ENCODE results near the gene EIF3F.

EIF3F gene

GRCh38 chr11:8023831-8024555 lies 36.9 kb downstream of the EIF3F start:
- DNase-seq, result no peak

- DNase-seq, result no peak
These were observed 38.0 kb downstream of the EIF3F start for GRCh38 chr11:8025123-8025522.

- no peak for DNase-seq
These were observed 38.7 kb downstream of the EIF3F start for GRCh38 chr11:8025816-8026215.

- DNase-seq, result no peak
These were observed 39.8 kb downstream of the EIF3F start for GRCh38 chr11:8026982-8027381.

- no peak for DNase-seq
These were observed 41.6 kb downstream of the EIF3F start for GRCh38 chr11:8028766-8029165.

GRCh38 chr11:8030526-8031247 lies 43.5 kb downstream of the EIF3F start:
- DNase-seq, result no peak

- no peak for DNase-seq
These were observed 44.3 kb downstream of the EIF3F start for GRCh38 chr11:8031248-8032115.

- no peak for DNase-seq
These were observed 45.0 kb downstream of the EIF3F start for GRCh38 chr11:8032122-8032521.

- DNase-seq, result no peak
These were observed 45.6 kb downstream of the EIF3F start for GRCh38 chr11:8032576-8033304.

- peak; percentile 69 for DNase-seq
These were observed 46.4 kb downstream of the EIF3F start for GRCh38 chr11:8033305-8034105.

- no peak for DNase-seq
These were observed 47.0 kb downstream of the EIF3F start for GRCh38 chr11:8034106-8034585.

- DNase-seq, result no peak
These were observed 47.6 kb downstream of the EIF3F start for GRCh38 chr11:8034604-8035190.

GRCh38 chr11:8035200-8035855 lies 48.2 kb downstream of the EIF3F start:
- no peak for DNase-seq

GRCh38 chr11:8036002-8036802 lies 49.1 kb downstream of the EIF3F start:
- DNase-seq, result no peak

GRCh38 chr11:8036986-8037385 lies 49.8 kb downstream of the EIF3F start:
- DNase-seq, result no peak

GRCh38 chr11:8038393-8038792 lies 51.3 kb downstream of the EIF3F start:
- DNase-seq, result peak; percentile 44

- no peak for DNase-seq
These were observed 51.8 kb downstream of the EIF3F start for GRCh38 chr11:8038811-8039529.

- no peak for DNase-seq
These were observed 52.6 kb downstream of the EIF3F start for GRCh38 chr11:8039530-8040260.

Data from COR-L47 (cell line).